H9 (cell line): ENCODE data around the gene RASA2. TPM values are rescaled to one million over a fixed set of nuclear protein-coding genes. Genes with fewer than 3 reads are reported as not detected.

Experiments used
- DNase-seq: peaks from one replicate; pipeline ENCODE4 v3.0.0-alpha.2; 2017
- H2AFZ ChIP-seq: one replicate; pipeline ENCODE4 v1.6.1; 2013; ENCODE audit warnings: mild to moderate bottlenecking, low read length, control low read depth, moderate library complexity
- H2AK5ac ChIP-seq: 2 replicates; pipeline ENCODE4 v1.6.1; 2013; ENCODE audit warnings: low read length, control low read depth, mixed read lengths; ENCODE audit not compliant: insufficient read length
- H2BK120ac ChIP-seq: one replicate; pipeline ENCODE4 v1.6.1; 2013; ENCODE audit warnings: low read depth, mild to moderate bottlenecking, low read length, control low read depth, inconsistent platforms; ENCODE audit not compliant: poor library complexity, severe bottlenecking
- H2BK12ac ChIP-seq: 2 replicates; pipeline ENCODE4 v1.6.1; 2013; ENCODE audit warnings: low read length, control low read depth, mixed read lengths, low read depth; ENCODE audit not compliant: insufficient read length
- H2BK15ac ChIP-seq: 2 replicates; pipeline ENCODE4 v1.6.1; 2013; ENCODE audit warnings: low read depth, low read length, control low read depth
- H2BK20ac ChIP-seq: one replicate; pipeline ENCODE4 v1.6.1; 2013; ENCODE audit warnings: low read depth, mild to moderate bottlenecking, low read length, control low read depth, inconsistent platforms; ENCODE audit not compliant: poor library complexity, severe bottlenecking
- H2BK5ac ChIP-seq: 2 replicates; pipeline ENCODE4 v1.6.1; 2013; ENCODE audit warnings: low read length, control low read depth, mixed read lengths; ENCODE audit not compliant: insufficient read length
- H3K14ac ChIP-seq: 2 replicates; pipeline ENCODE4 v1.6.1; 2013; ENCODE audit warnings: low read length, control low read depth; ENCODE audit not compliant: insufficient read depth
- H3K18ac ChIP-seq: 2 replicates; pipeline ENCODE4 v1.6.1; 2013; ENCODE audit warnings: low read depth, mild to moderate bottlenecking, mixed read lengths, low read length, control low read depth; ENCODE audit not compliant: insufficient read length
- H3K23ac ChIP-seq: 2 replicates; pipeline ENCODE4 v1.6.1; 2013; ENCODE audit warnings: low read length, control low read depth, mixed read lengths, low read depth; ENCODE audit not compliant: insufficient read length
- H3K23me2 ChIP-seq: 2 replicates; pipeline ENCODE4 v1.6.1; 2013; ENCODE audit warnings: low read depth, mild to moderate bottlenecking, mixed read lengths, low read length, control low read depth; ENCODE audit not compliant: insufficient read length, poor library complexity, severe bottlenecking
- H3K27ac ChIP-seq: 2 replicates; pipeline ENCODE4 v1.5.1; 2013; ENCODE audit warnings: low read length, control low read depth, mixed read lengths, low read depth; ENCODE audit not compliant: insufficient read length
- H3K27me3 ChIP-seq: 2 replicates; pipeline ENCODE4 v1.6.1; 2013; ENCODE audit warnings: low read length, control low read depth, inconsistent platforms; ENCODE audit not compliant: insufficient read depth
- H3K4ac ChIP-seq: 2 replicates; pipeline ENCODE4 v1.6.1; 2013; ENCODE audit warnings: low read depth, mild to moderate bottlenecking, control low read depth, inconsistent platforms, low read length, moderate library complexity
- H3K4me1 ChIP-seq: 2 replicates; pipeline ENCODE4 v1.6.1; 2013; ENCODE audit warnings: low read length, control low read depth, inconsistent platforms; ENCODE audit not compliant: insufficient read depth
- H3K4me2 ChIP-seq: 2 replicates; pipeline ENCODE4 v1.6.1; 2013; ENCODE audit warnings: low read length, control low read depth, mixed read lengths; ENCODE audit not compliant: insufficient read length, insufficient read depth
- H3K56ac ChIP-seq: 2 replicates; pipeline ENCODE4 v1.6.1; 2013; ENCODE audit warnings: low read depth, mild to moderate bottlenecking, mixed read lengths, low read length, control low read depth; ENCODE audit not compliant: insufficient read length
- H3K79me1 ChIP-seq: 2 replicates; pipeline ENCODE4 v1.6.1; 2013; ENCODE audit warnings: low read depth, mild to moderate bottlenecking, moderate library complexity, low read length, control low read depth, inconsistent platforms; ENCODE audit not compliant: insufficient read depth, poor library complexity, severe bottlenecking
- H3K79me2 ChIP-seq: 2 replicates; pipeline ENCODE4 v1.6.1; 2013; ENCODE audit warnings: low read length, control low read depth, inconsistent platforms; ENCODE audit not compliant: insufficient read depth
- H3K9ac ChIP-seq: 2 replicates; pipeline ENCODE4 v1.6.1; 2013; ENCODE audit warnings: low read length, control low read depth, mixed read lengths; ENCODE audit not compliant: insufficient read length; ENCODE audit errors: extremely low read depth
- H3K9me3 ChIP-seq: one replicate; pipeline ENCODE4 v1.6.1; 2013; ENCODE audit warnings: low read depth, low read length, inconsistent platforms; ENCODE audit not compliant: control insufficient read depth
- H3T11ph ChIP-seq: one replicate; pipeline ENCODE4 v1.6.1; 2013; ENCODE audit warnings: mild to moderate bottlenecking, low read length, control low read depth, inconsistent platforms
- H4K20me1 ChIP-seq: one replicate; pipeline ENCODE4 v1.6.1; 2013; ENCODE audit not compliant: control insufficient read depth, insufficient read length, insufficient read depth
- H4K5ac ChIP-seq: 2 replicates; pipeline ENCODE4 v1.6.1; 2013; ENCODE audit warnings: low read depth, mild to moderate bottlenecking, mixed read lengths, low read length, control low read depth; ENCODE audit not compliant: insufficient read length
- H4K8ac ChIP-seq: replicated peaks from 2 replicates; pipeline ENCODE4 v1.6.1; 2013; ENCODE audit warnings: low read length, control low read depth, mixed read lengths, low read depth; ENCODE audit not compliant: insufficient read length
- H4K91ac ChIP-seq: 2 replicates; pipeline ENCODE4 v1.6.1; 2013; ENCODE audit warnings: low read depth, mild to moderate bottlenecking, moderate library complexity, mixed read lengths, low read length, control low read depth; ENCODE audit not compliant: insufficient read length
- H3K27ac Mint-ChIP-seq, 3 experiments: 2 replicates in 2 of 3; 3 replicates in 1 of 3; pipeline ENCODE4 v1.8.0; 2020 to 2021; ENCODE audit warnings: mixed read lengths in 3 of 3, mild to moderate bottlenecking in 1 of 3, moderate library complexity in 1 of 3
- H3K27me3 Mint-ChIP-seq: 2 replicates; pipeline ENCODE4 v1.8.0; 2021; ENCODE audit warnings: low read depth, mild to moderate bottlenecking, moderate library complexity, mixed read lengths
- H3K36me3 Mint-ChIP-seq, 3 experiments: 2 replicates in 2 of 3; 3 replicates in 1 of 3; pipeline ENCODE4 v1.8.0; 2020 to 2021; ENCODE audit warnings: low read depth in 3 of 3, mixed read lengths in 3 of 3; ENCODE audit not compliant: insufficient read depth in 1 of 3
- H3K4me1 Mint-ChIP-seq, 2 experiments: 2 replicates each; pipeline ENCODE4 v1.8.0; 2020; ENCODE audit warnings: mixed read lengths in 2 of 2
- H3K4me3 Mint-ChIP-seq, 2 experiments: 2 replicates in 1 of 2; 3 replicates in 1 of 2; pipeline ENCODE4 v1.8.0; 2020 to 2021; ENCODE audit warnings: mild to moderate bottlenecking in 2 of 2, mixed read lengths in 2 of 2, moderate library complexity in 1 of 2
- H3K9me3 Mint-ChIP-seq, 2 experiments: 2 replicates in 1 of 2; 3 replicates in 1 of 2; pipeline ENCODE4 v1.8.0; 2020; ENCODE audit warnings: mild to moderate bottlenecking in 2 of 2, mixed read lengths in 2 of 2, moderate library complexity in 1 of 2
- WGBS: extraction: QIAGEN DNeasy Blood & Tissue Kit; methylation state at CpG from one replicate; pipeline ENCODE4 v1.1.7; 2013; ENCODE audit warnings: missing lambda C conversion rate, low lambda C conversion rate, mixed read lengths; ENCODE audit not compliant: insufficient read length; ENCODE audit errors: extremely low coverage; 5-methylcytosine and 5-hydroxymethylcytosine counted together
- total RNA-seq: library from RNA; stranded (reverse); gene quantifications from 2 replicates; pipeline ENCODE4 v1.2.1, GENCODE V29; 2021
- TF ChIP-seq, protein P1 (sequence below): fragments of 200-600 bp; sonication (generic); conservative IDR thresholded peaks from 3 replicates; pipeline ENCODE4 v1.8.0; 2021; ENCODE audit warnings: antibody characterized with exemption, mild to moderate bottlenecking

Gene RASA2
- total RNA-seq, 1 experiment from 2014 or later, result 24.4 TPM

DNA sequence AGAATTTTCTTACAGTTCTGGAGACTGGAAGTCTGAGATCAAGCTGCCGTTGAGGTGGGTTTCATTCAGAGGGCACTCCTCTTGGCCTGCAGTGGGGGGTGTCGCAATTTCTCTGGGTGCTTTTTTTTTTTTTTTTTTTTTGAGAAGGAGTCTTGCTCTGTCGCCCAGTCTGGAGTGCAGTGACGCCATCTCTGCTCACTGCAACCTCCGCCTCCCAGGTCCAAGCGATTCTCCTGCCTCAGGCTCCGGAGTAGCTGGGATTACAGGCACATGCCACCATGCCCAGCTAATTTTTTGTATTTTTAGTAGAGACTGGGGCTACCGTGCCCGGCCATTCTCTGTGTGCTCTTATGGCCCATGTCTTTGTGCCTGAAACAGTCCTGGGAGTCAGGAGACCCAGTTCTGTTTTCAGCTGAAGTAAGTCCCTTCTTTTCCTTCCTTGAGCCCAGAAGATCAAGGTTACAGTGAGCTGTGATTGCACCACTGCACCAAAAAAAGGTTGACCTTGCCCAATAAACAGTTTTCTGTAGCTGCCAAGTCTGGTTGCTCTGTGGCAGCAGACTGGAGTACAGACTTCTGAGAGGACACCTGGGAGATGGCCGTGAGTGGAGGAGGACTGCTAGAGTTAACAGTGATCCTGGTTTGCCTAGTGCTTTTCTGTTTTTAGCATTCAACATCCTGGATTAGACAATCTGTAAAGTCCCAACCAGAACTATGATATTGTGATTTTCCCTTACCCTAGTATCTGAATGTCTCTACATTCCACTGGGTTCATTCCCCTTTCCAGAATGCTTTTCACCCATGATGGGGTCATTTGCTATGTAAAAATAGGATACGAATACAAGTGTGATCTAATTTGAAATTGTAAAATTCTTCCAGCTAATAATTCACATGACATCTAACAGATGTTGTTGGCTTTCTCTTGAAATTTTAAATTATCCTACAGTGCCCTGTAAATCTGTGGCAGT lies 174.7 kb downstream of the RASA2 start:
- no peak overlapping the region for H2BK15ac ChIP-seq
- Mint-ChIP-seq H3K9me3 (peaks cover 11 to 23% of the 10 kb centered on the region in 2 experiments), H3K27ac (no peak overlapping the region), H3K27me3 (peaks cover 46% of the 10 kb centered on the region), H3K36me3 (peaks cover 3 to 21% (median 9%) of the 10 kb centered on the region in 3 experiments; a peak in 4 of 7 replicates), H3K4me3 (no peak overlapping the region), H3K4me1 (peaks cover 28 to 30% of the 10 kb centered on the region in 2 experiments)
- H3K56ac ChIP-seq, result no peak overlapping the region
- no peak overlapping the region for H3K14ac ChIP-seq
- H2BK12ac ChIP-seq, result no peak overlapping the region
- peaks cover 10% of the 10 kb centered on the region for H3K23me2 ChIP-seq
- no peak overlapping the region for H2BK20ac ChIP-seq
- no peak overlapping the region for H3K4me2 ChIP-seq
- no peak overlapping the region for H3K27ac ChIP-seq
- H3K18ac ChIP-seq, result no peak overlapping the region
- H3K23ac ChIP-seq, result no peak overlapping the region
- no peaks in the 10 kb centered on the region; the same call in 1 of the 2 replicates for H3K4me1 ChIP-seq
- no CpG with 5 or more reads among the region's 11 CpGs for WGBS
- no peak overlapping the region for H2BK5ac ChIP-seq
- no peak overlapping the region for H4K91ac ChIP-seq
- H2BK120ac ChIP-seq, result no peak overlapping the region
- no peak overlapping the region for H4K5ac ChIP-seq
- H3K4ac ChIP-seq, result no peak overlapping the region
- H2AK5ac ChIP-seq, result no peak overlapping the region
- no peak overlapping the region for H3K9ac ChIP-seq
- no peaks in the 10 kb centered on the region for H3K79me2 ChIP-seq
- H3K79me1 ChIP-seq, result no peaks in the 10 kb centered on the region
- TF ChIP-seq, protein P1, sequence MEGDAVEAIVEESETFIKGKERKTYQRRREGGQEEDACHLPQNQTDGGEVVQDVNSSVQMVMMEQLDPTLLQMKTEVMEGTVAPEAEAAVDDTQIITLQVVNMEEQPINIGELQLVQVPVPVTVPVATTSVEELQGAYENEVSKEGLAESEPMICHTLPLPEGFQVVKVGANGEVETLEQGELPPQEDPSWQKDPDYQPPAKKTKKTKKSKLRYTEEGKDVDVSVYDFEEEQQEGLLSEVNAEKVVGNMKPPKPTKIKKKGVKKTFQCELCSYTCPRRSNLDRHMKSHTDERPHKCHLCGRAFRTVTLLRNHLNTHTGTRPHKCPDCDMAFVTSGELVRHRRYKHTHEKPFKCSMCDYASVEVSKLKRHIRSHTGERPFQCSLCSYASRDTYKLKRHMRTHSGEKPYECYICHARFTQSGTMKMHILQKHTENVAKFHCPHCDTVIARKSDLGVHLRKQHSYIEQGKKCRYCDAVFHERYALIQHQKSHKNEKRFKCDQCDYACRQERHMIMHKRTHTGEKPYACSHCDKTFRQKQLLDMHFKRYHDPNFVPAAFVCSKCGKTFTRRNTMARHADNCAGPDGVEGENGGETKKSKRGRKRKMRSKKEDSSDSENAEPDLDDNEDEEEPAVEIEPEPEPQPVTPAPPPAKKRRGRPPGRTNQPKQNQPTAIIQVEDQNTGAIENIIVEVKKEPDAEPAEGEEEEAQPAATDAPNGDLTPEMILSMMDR, result no peak
- peaks cover 11% of the 10 kb centered on the region for H3K9me3 ChIP-seq
- no peak for DNase-seq
- peaks cover 3% of the 10 kb centered on the region; the same call in 1 of the 2 replicates for H3K27me3 ChIP-seq
- no peak overlapping the region for H2AFZ ChIP-seq
- H3T11ph ChIP-seq, result no peak overlapping the region
- no peak overlapping the region for H4K8ac ChIP-seq
- no peaks in the 10 kb centered on the region for H4K20me1 ChIP-seq
